Purkinje cell (primary cell): ENCODE results near the gene CMC1. TPM values are rescaled to one million over a fixed set of nuclear protein-coding genes. Genes with fewer than 3 reads are reported as not detected.

Experiments used
- polyA plus RNA-seq: library from polyadenylated mRNA; unstranded; fragments of >200 nt; fragmentation: Nextera tagmentation; gene quantifications from 2 replicates; pipeline ENCODE4 v1.2.1, GENCODE V29; 2014

CMC1 gene, protein sequence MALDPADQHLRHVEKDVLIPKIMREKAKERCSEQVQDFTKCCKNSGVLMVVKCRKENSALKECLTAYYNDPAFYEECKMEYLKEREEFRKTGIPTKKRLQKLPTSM
- 82.2 and 82.9 TPM in 2 replicates for polyA plus RNA-seq

GRCh38 chr3:28241221-28242160, at the start of gene CMC1:
Gene CMC1, plus strand, starts transcription at chr3:28241619. Its CDS starts 175 bp downstream, at chr3:28241794.

GRCh38 chr3:28348629-28349468, 107.4 kb downstream of the CMC1 start, which contains the start of the genes AZI2 and ZCWPW2:
Gene AZI2, minus strand, starts transcription at chr3:28348824. Its CDS starts 8,207 bp downstream, at chr3:28340617.
Gene ZCWPW2, plus strand, starts transcription at chr3:28348721. Its CDS starts 64,348 bp downstream, at chr3:28413069.

Other genes starting within 250 kb of the CMC1 start
- 3.2 and 4.8 TPM in 2 replicates for gene ZCWPW2, start 107.1 kb downstream of the CMC1 start, polyA plus RNA-seq
- gene AZI2, start 107.2 kb downstream of the CMC1 start, polyA plus RNA-seq = 68.2 and 94.9 TPM in 2 replicates